Kidney (tissue), 14 donors: Measurements from ENCODE around the gene C15orf61. TPM values are rescaled to one million over a fixed set of nuclear protein-coding genes. Genes with fewer than 3 reads are reported as not detected.

Experiments used
- DNase-seq, 5 donors: peaks; one replicate each; pipeline ENCODE4 v3.0.0-alpha.2; 2013 to 2020
- FAIRE-seq: peaks from 2 replicates; lab custom pipeline; 2012; peaks lifted over from hg19 to GRCh38; lab: Jason Lieb, UNC
- H3K27ac ChIP-seq, 2 donors: one replicate each; pipeline ENCODE4 v1.7.0; 2013; ENCODE audit warnings: low read depth in 2 of 2, low read length in 2 of 2, inconsistent platforms in 1 of 2
- H3K27me3 ChIP-seq: one replicate; pipeline ENCODE4 v1.7.1; 2013; ENCODE audit warnings: low read length, inconsistent platforms; ENCODE audit not compliant: control insufficient read depth, insufficient read depth
- H3K36me3 ChIP-seq, 3 donors: one replicate each; pipeline versions ENCODE4 v1.7.0 to v1.7.1; 2013; ENCODE audit warnings: low read length in 3 of 3, control low read depth in 1 of 3, inconsistent platforms in 1 of 3; ENCODE audit not compliant: insufficient read depth in 3 of 3, control insufficient read depth in 2 of 3
- H3K4me1 ChIP-seq, 3 donors: one replicate each; pipeline versions ENCODE4 v1.7.0 to v1.7.1; 2013; ENCODE audit warnings: low read length in 3 of 3, inconsistent platforms in 1 of 3, low read depth in 1 of 3; ENCODE audit not compliant: control insufficient read depth in 2 of 3, insufficient read depth in 2 of 3
- H3K4me3 ChIP-seq, 3 donors: one replicate each; pipeline versions ENCODE4 v1.7.0 to v1.8.1; 2013; ENCODE audit warnings: low read length in 3 of 3, control low read depth in 1 of 3, inconsistent platforms in 1 of 3
- H3K9ac ChIP-seq, 3 donors: one replicate each; pipeline versions ENCODE4 v1.7.0 to v1.7.1; 2013; ENCODE audit warnings: low read length in 3 of 3, control low read depth in 1 of 3, inconsistent platforms in 1 of 3
- H3K9me3 ChIP-seq, 3 donors: one replicate each; pipeline versions ENCODE4 v1.7.0 to v1.7.1; 2013; ENCODE audit warnings: low read length in 3 of 3, control low read depth in 1 of 3, inconsistent platforms in 1 of 3; ENCODE audit not compliant: control insufficient read depth in 2 of 3, insufficient read depth in 1 of 3
- intact Hi-C: fragments of 100-400 bp; cut with DNase I; formaldehyde crosslinking; loops from one replicate; pipeline ENCODE4 v1.11.1; 2022
- polyA plus RNA-seq: library from polyadenylated mRNA; stranded (reverse); fragments of 350-450 nt; fragmentation: Illumina TruSeq; extraction: RNeasy Lipid Tissue Mini Kit (QIAGEN cat#74804); gene quantifications from one replicate; pipeline ENCODE4 v1.2.3, GENCODE V29; 2014; ENCODE audit warnings: low read depth, low replicate concordance; ENCODE audit not compliant: insufficient read depth
- total RNA-seq: library from RNA; stranded (reverse); fragmentation: NEBNext Ultra II Directional; extraction: Animal tissue kit (Norgen Biotek cat#: 25700); gene quantifications from one replicate; pipeline ENCODE4 v1.2.1, GENCODE V29; 2021
- TF ChIP-seq, protein P1 (sequence below): IDR thresholded peaks from 3 replicates; pipeline ENCODE4 v1.5.1; 2012; ENCODE audit warnings: mild to moderate bottlenecking, moderate library complexity, borderline replicate concordance; ENCODE audit not compliant: insufficient read depth; ENCODE audit errors: extremely low read depth
- donor health status: control.
- donor health status: control.
- donor health status: control.
- donor health status: control.
- donor health status: control.
- donor health status: DM: yes; HTN: yes; CAD: no.
- donor health status: Normal renal cell carcinoma (clear cell type).

Gene C15orf61
- total and polyA plus RNA-seq, 2 donors from 2014 or later: 5.5 to 8.7 TPM

GRCh38 chr15:67564021-67564967, 43.4 kb downstream of the C15orf61 start:
- Histone ChIP-seq H3K9me3 (no peaks in the 10 kb centered on the region), H3K27me3 (no peaks in the 10 kb centered on the region), H3K4me1 (no peaks in the 10 kb centered on the region), H3K36me3 (no peaks in the 10 kb centered on the region), H3K9ac (no peak overlapping the region), H3K27ac (no peak overlapping the region), H3K4me3 (no peak overlapping the region)
- TF ChIP-seq, protein P1, sequence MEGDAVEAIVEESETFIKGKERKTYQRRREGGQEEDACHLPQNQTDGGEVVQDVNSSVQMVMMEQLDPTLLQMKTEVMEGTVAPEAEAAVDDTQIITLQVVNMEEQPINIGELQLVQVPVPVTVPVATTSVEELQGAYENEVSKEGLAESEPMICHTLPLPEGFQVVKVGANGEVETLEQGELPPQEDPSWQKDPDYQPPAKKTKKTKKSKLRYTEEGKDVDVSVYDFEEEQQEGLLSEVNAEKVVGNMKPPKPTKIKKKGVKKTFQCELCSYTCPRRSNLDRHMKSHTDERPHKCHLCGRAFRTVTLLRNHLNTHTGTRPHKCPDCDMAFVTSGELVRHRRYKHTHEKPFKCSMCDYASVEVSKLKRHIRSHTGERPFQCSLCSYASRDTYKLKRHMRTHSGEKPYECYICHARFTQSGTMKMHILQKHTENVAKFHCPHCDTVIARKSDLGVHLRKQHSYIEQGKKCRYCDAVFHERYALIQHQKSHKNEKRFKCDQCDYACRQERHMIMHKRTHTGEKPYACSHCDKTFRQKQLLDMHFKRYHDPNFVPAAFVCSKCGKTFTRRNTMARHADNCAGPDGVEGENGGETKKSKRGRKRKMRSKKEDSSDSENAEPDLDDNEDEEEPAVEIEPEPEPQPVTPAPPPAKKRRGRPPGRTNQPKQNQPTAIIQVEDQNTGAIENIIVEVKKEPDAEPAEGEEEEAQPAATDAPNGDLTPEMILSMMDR: no peak
- intact Hi-C loops: no loop called here
- DNase-seq (no peak), FAIRE-seq (no peak)

DNA sequence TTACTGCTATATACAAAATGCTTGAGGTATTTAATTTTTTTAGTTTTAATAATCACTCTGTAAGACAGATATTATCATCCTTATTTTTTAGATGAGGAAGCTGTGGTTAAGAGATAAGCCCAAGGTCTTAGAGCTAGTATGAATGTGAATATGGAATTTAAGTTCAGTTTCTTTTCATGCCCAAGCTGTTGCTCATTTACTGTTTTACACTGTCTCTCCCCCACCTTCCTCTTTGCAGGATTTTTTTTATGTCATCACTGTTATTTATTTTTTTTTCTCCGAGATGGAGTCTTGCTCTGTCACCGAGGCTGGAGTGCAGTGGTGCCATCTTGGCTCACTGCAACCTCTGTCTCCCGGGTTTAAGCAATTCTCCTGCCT, 44.0 kb downstream of the C15orf61 start:
- intact Hi-C loops: no loop called here
- FAIRE-seq: no peak
- no peak overlapping the region for H3K27ac ChIP-seq

GRCh38 chr15:67569668-67570067, 48.7 kb downstream of the C15orf61 start:
- no peak overlapping the region for H3K27ac ChIP-seq
- no peaks in the 10 kb centered on the region for H3K9me3 ChIP-seq
- TF ChIP-seq, protein P1: no peak
- H3K4me1 ChIP-seq: no peaks in the 10 kb centered on the region
- H3K27me3 ChIP-seq: no peaks in the 10 kb centered on the region
- no peak overlapping the region for H3K9ac ChIP-seq
- no peaks in the 10 kb centered on the region for H3K36me3 ChIP-seq
- no peak for FAIRE-seq
- DNase-seq: peak in 2 of 5 donors; percentile 15 to 40
- intact Hi-C loops: no loop called here
- no peak overlapping the region for H3K4me3 ChIP-seq

More for the DNA sequence above, 44.0 kb downstream of the C15orf61 start:
- H3K36me3 ChIP-seq: no peaks in the 10 kb centered on the region
- no peak for DNase-seq
- no peaks in the 10 kb centered on the region for H3K4me1 ChIP-seq
- H3K4me3 ChIP-seq: no peak overlapping the region
- TF ChIP-seq, protein P1: no peak
- no peak overlapping the region for H3K9ac ChIP-seq
- no peaks in the 10 kb centered on the region for H3K9me3 ChIP-seq
- H3K27me3 ChIP-seq: no peaks in the 10 kb centered on the region
